HepG2 (cell line): Measurements from ENCODE around the gene TTC31. TPM values are rescaled to one million over a fixed set of nuclear protein-coding genes. Genes with fewer than 3 reads are reported as not detected.

Source experiments
- ATF1 ChIP-seq: IDR thresholded peaks from 2 replicates; pipeline ENCODE4 v1.6.1; 2016; ENCODE audit warnings: mild to moderate bottlenecking, control low read depth
- CENPBD1 ChIP-seq: sonication (generic); formaldehyde crosslinking; IDR thresholded peaks from 2 replicates; pipeline ENCODE4 v1.8.0; 2022; ENCODE audit warnings: missing genetic modification reagents, low read depth, mild to moderate bottlenecking, borderline replicate concordance
- FOXP4 ChIP-seq: sonication (generic); formaldehyde crosslinking; IDR thresholded peaks from 2 replicates; pipeline ENCODE4 v1.4.0; 2020; ENCODE audit warnings: missing genetic modification reagents
- GLMP ChIP-seq: sonication (generic); formaldehyde crosslinking; IDR thresholded peaks from 2 replicates; pipeline ENCODE4 v1.9.0; 2021; ENCODE audit warnings: missing genetic modification reagents, mild to moderate bottlenecking, borderline replicate concordance
- HNRNPLL ChIP-seq: fragments of 200-400 bp; formaldehyde crosslinking; IDR thresholded peaks from 2 replicates; pipeline ENCODE4 v1.6.1; 2017; ENCODE audit warnings: mild to moderate bottlenecking, low read depth, low read length; ENCODE audit not compliant: poor library complexity, severe bottlenecking
- HOXA3 ChIP-seq: sonication (generic); formaldehyde crosslinking; IDR thresholded peaks from 2 replicates; pipeline ENCODE4 v1.5.0; 2020; ENCODE audit warnings: missing genetic modification reagents
- HOXA7 ChIP-seq: sonication (generic); formaldehyde crosslinking; IDR thresholded peaks from 2 replicates; pipeline ENCODE4 v1.8.1; 2022; ENCODE audit warnings: mild to moderate bottlenecking, missing genetic modification reagents, moderate library complexity
- IKZF5 ChIP-seq: IDR thresholded peaks from 2 replicates; pipeline ENCODE4 v1.6.1; 2018; ENCODE audit warnings: missing genetic modification reagents, mild to moderate bottlenecking, missing compliant biosample characterization
- MEIS2 ChIP-seq: sonication (generic); formaldehyde crosslinking; IDR thresholded peaks from 2 replicates; pipeline ENCODE4 v1.9.0; 2021; ENCODE audit warnings: mild to moderate bottlenecking, missing genetic modification reagents
- NFYC ChIP-seq: IDR thresholded peaks from 2 replicates; pipeline ENCODE4 v1.6.1; 2016; ENCODE audit warnings: missing genetic modification reagents, missing compliant biosample characterization
- RXRB ChIP-seq: IDR thresholded peaks from 2 replicates; pipeline ENCODE4 v1.6.1; 2016; ENCODE audit warnings: borderline replicate concordance, missing genetic modification reagents, missing compliant biosample characterization
- SMYD3 ChIP-seq: sonication (generic); formaldehyde crosslinking; IDR thresholded peaks from 2 replicates; pipeline ENCODE4 v1.8.1; 2023; ENCODE audit warnings: mild to moderate bottlenecking, missing genetic modification reagents
- STAG1 ChIP-seq: sonication (generic); formaldehyde crosslinking; IDR thresholded peaks from 2 replicates; pipeline ENCODE4 v1.4.0; 2020; ENCODE audit warnings: missing genetic modification reagents
- TRAFD1 ChIP-seq: sonication (generic); formaldehyde crosslinking; IDR thresholded peaks from 2 replicates; pipeline ENCODE4 v1.5.1; 2020; ENCODE audit warnings: missing genetic modification reagents, mild to moderate bottlenecking, borderline replicate concordance
- TRIM24 ChIP-seq: sonication (generic); formaldehyde crosslinking; IDR thresholded peaks from 2 replicates; pipeline ENCODE4 v1.8.0; 2022; ENCODE audit warnings: mild to moderate bottlenecking, missing genetic modification reagents
- ZBTB3 ChIP-seq: sonication (generic); formaldehyde crosslinking; IDR thresholded peaks from 2 replicates; pipeline ENCODE4 v1.4.0; 2020; ENCODE audit warnings: low read depth, mild to moderate bottlenecking, moderate library complexity, missing genetic modification reagents, borderline replicate concordance
- ZNF10 ChIP-seq: sonication (generic); formaldehyde crosslinking; IDR thresholded peaks from 2 replicates; pipeline ENCODE4 v1.4.0; 2020; ENCODE audit warnings: mild to moderate bottlenecking, low read depth, missing genetic modification reagents, borderline replicate concordance
- ZNF570 ChIP-seq: sonication (generic); formaldehyde crosslinking; IDR thresholded peaks from 2 replicates; pipeline ENCODE4 v1.4.0; 2020; ENCODE audit warnings: mild to moderate bottlenecking, missing genetic modification reagents, borderline replicate concordance
- ZNF576 ChIP-seq: sonication (generic); formaldehyde crosslinking; IDR thresholded peaks from 2 replicates; pipeline ENCODE4 v1.4.0; 2020; ENCODE audit warnings: mild to moderate bottlenecking, missing genetic modification reagents
- ZNF615 ChIP-seq: sonication (generic); formaldehyde crosslinking; IDR thresholded peaks from 2 replicates; pipeline ENCODE4 v1.5.0; 2020; ENCODE audit warnings: mild to moderate bottlenecking, missing genetic modification reagents, borderline replicate concordance
- ZNF766 ChIP-seq: sonication (generic); formaldehyde crosslinking; IDR thresholded peaks from 2 replicates; pipeline ENCODE4 v1.5.0; 2020; ENCODE audit warnings: missing genetic modification reagents, borderline replicate concordance
- ZNF776 ChIP-seq: sonication (generic); formaldehyde crosslinking; IDR thresholded peaks from 2 replicates; pipeline ENCODE4 v1.4.0; 2020; ENCODE audit warnings: mild to moderate bottlenecking, missing genetic modification reagents
- ZNF83 ChIP-seq: sonication (generic); formaldehyde crosslinking; IDR thresholded peaks from 2 replicates; pipeline ENCODE4 v1.4.0; 2020; ENCODE audit warnings: missing genetic modification reagents, mild to moderate bottlenecking, borderline replicate concordance
- polyA plus RNA-seq, 8 experiments: library from polyadenylated mRNA; depleted of rRNA in 3 of 8; stranded (reverse) in 7 of 8; unstranded in 1 of 8; fragments of >200 nt; fragmentation: Illumina TruSeq in 4 of 8; extraction: Trizol in 4 of 8; gene quantifications; 2 replicates each; pipeline versions ENCODE4 v1.2.1 to v1.2.3, GENCODE V29; 2011 to 2016; ENCODE audit warnings: low read depth in 4 of 8, missing spikeins in 1 of 8, mixed read lengths in 1 of 8; ENCODE audit not compliant: insufficient read depth in 1 of 8
- total RNA-seq, 5 experiments: library from RNA; depleted of rRNA; stranded (reverse); fragments of >200 nt; fragmentation: Illumina TruSeq; extraction: Trizol; gene quantifications; 2 replicates each; pipeline ENCODE4 v1.2.3, GENCODE V29; 2016; ENCODE audit warnings: low read depth in 1 of 5

Gene TTC31
- total and polyA plus RNA-seq, 2 of the 13 experiments (the other 11 are each of a cell fraction or from before 2014, with no cell fraction given), result 28.3 to 39.5 TPM

GRCh38 chr2:74457549-74458131 is 25.2 kb upstream of the TTC31 start (continued):
- TF ChIP-seq ZNF576 (CRISPR knock-in tag) (no peak), GLMP (CRISPR knock-in tag) (no peak), IKZF5 (CRISPR knock-in tag) (no peak), ZNF615 (CRISPR knock-in tag) (0 out of 2 replicates have a peak, but pooled peaks have one; percentile 15), HOXA7 (no peak), ZNF83 (CRISPR knock-in tag) (no peak), FOXP4 (CRISPR knock-in tag) (peak; percentile 37), HNRNPLL (peak; percentile 89), TRAFD1 (CRISPR knock-in tag) (peak; percentile 85; the same call in 1 of the 2 replicates), TRIM24 (no peak), MEIS2 (CRISPR knock-in tag) (peak; percentile 93), ZBTB3 (CRISPR knock-in tag) (no peak), ZNF10 (CRISPR knock-in tag) (no peak), ZNF776 (CRISPR knock-in tag) (no peak), ZNF570 (0 out of 2 replicates have a peak, but pooled peaks have one; percentile 48), ZNF766 (CRISPR knock-in tag) (no peak), CENPBD1 (no peak), HOXA3 (peak; percentile 77; the same call in 1 of the 2 replicates), SMYD3 (peak; percentile 88; the same call in 1 of the 2 replicates), ATF1 (CRISPR knock-in tag) (no peak), STAG1 (no peak; the same call in none of the 2 replicates), RXRB (peak; percentile 40; the same call in 1 of the 2 replicates), NFYC (CRISPR knock-in tag) (no peak)
